HEK293 (cell line): Measurements from ENCODE around the gene PRUNE2.

Source experiments
- CTCF ChIA-PET: fragments of 350-600 bp; formaldehyde crosslinking; extraction: SDS; loops from one replicate; lab custom pipeline; 2021; ENCODE audit warnings: antibody characterized with exemption; lab: Yijun Ruan, JAX
- POLR2A ChIA-PET: fragments of 300-600 bp; formaldehyde crosslinking; extraction: SDS; loops from one replicate; lab custom pipeline; 2020; ENCODE audit warnings: antibody characterized with exemption, inconsistent platforms; lab: Yijun Ruan, JAX
- H3K27ac ChIP-seq: fragments of 200-500 bp; sonication (Bioruptor generic); 2 replicates; pipeline ENCODE4 v1.5.1; 2014; ENCODE audit warnings: low read depth, low read length, control low read depth, inconsistent platforms; ENCODE audit errors: extremely low read depth
- H3K36me3 ChIP-seq, 2 experiments: fragments of 200-500 bp in 1 of 2; sonication (Bioruptor generic) in 1 of 2; 1 replicate in 1 of 2; 2 replicates in 1 of 2; pipeline ENCODE4 v1.5.1; 2014 to 2017; ENCODE audit warnings: inconsistent platforms in 2 of 2, low read length in 2 of 2; ENCODE audit not compliant: control insufficient read depth in 2 of 2, insufficient read depth in 1 of 2
- H3K4me1 ChIP-seq: fragments of 200-500 bp; sonication (Bioruptor generic); 2 replicates; pipeline ENCODE4 v1.5.1; 2014; ENCODE audit warnings: mild to moderate bottlenecking, low read length, inconsistent platforms; ENCODE audit not compliant: control insufficient read depth, insufficient read depth
- H3K4me3 ChIP-seq: 2 replicates; pipeline ENCODE4 v1.5.1; 2011; ENCODE audit warnings: low read depth, mild to moderate bottlenecking, control low read depth, low read length, moderate library complexity
- H3K9me3 ChIP-seq: fragments of 200-500 bp; sonication (Bioruptor generic); 2 replicates; pipeline ENCODE4 v1.5.1; 2014; ENCODE audit warnings: low read depth, low read length, inconsistent platforms; ENCODE audit not compliant: control insufficient read depth, insufficient read depth
- GLI4 ChIP-seq: fragments of 450-650 bp; formaldehyde crosslinking; IDR thresholded peaks from 2 replicates; pipeline ENCODE4 v1.5.1; 2016; ENCODE audit warnings: missing biosample characterization, missing genetic modification characterization
- KLF1 ChIP-seq: fragments of 450-650 bp; formaldehyde crosslinking; IDR thresholded peaks from 2 replicates; pipeline ENCODE4 v1.5.1; 2016; ENCODE audit warnings: missing biosample characterization, missing genetic modification characterization
- KLF9 ChIP-seq: fragments of 450-650 bp; formaldehyde crosslinking; IDR thresholded peaks from 2 replicates; pipeline ENCODE4 v1.5.1; 2016; ENCODE audit warnings: missing biosample characterization, missing genetic modification characterization, low read depth
- MEIS1 ChIP-seq: sonication (generic); formaldehyde crosslinking; IDR thresholded peaks from 2 replicates; pipeline ENCODE4 v1.8.1; 2022; ENCODE audit warnings: missing genetic modification reagents, mild to moderate bottlenecking, borderline replicate concordance
- REST ChIP-seq: fragments of 450-650 bp; formaldehyde crosslinking; IDR thresholded peaks from 2 replicates; pipeline ENCODE4 v1.5.1; 2016; ENCODE audit warnings: missing biosample characterization, missing genetic modification characterization
- ZBTB21 ChIP-seq: fragments of 450-650 bp; formaldehyde crosslinking; IDR thresholded peaks from 2 replicates; pipeline ENCODE4 v1.5.1; 2017; ENCODE audit warnings: missing biosample characterization, missing genetic modification characterization
- ZFP3 ChIP-seq: fragments of 450-650 bp; formaldehyde crosslinking; IDR thresholded peaks from 2 replicates; pipeline ENCODE4 v1.5.1; 2016; ENCODE audit warnings: low read depth, missing biosample characterization, missing genetic modification characterization
- ZNF202 ChIP-seq: fragments of 450-650 bp; formaldehyde crosslinking; IDR thresholded peaks from 2 replicates; pipeline ENCODE4 v1.5.1; 2016; ENCODE audit warnings: missing biosample characterization, missing genetic modification characterization, borderline replicate concordance
- ZNF239 ChIP-seq: fragments of 450-650 bp; formaldehyde crosslinking; IDR thresholded peaks from 2 replicates; pipeline ENCODE4 v1.5.1; 2016; ENCODE audit warnings: missing biosample characterization, missing genetic modification characterization
- ZNF324 ChIP-seq: fragments of 450-650 bp; formaldehyde crosslinking; IDR thresholded peaks from 2 replicates; pipeline ENCODE4 v1.5.1; 2016; ENCODE audit warnings: missing biosample characterization, missing genetic modification characterization
- ZNF423 ChIP-seq: fragments of 450-650 bp; formaldehyde crosslinking; IDR thresholded peaks from 2 replicates; pipeline ENCODE4 v1.5.1; 2016; ENCODE audit warnings: missing biosample characterization, missing genetic modification characterization
- ZNF426 ChIP-seq: fragments of 450-650 bp; formaldehyde crosslinking; IDR thresholded peaks from 2 replicates; pipeline ENCODE4 v1.5.1; 2017; ENCODE audit warnings: missing biosample characterization, missing genetic modification characterization, mild to moderate bottlenecking, inconsistent platforms, moderate library complexity
- ZNF513 ChIP-seq: fragments of 450-650 bp; IDR thresholded peaks from 2 replicates; pipeline ENCODE4 v1.5.1; 2018; ENCODE audit warnings: missing biosample characterization, missing genetic modification characterization
- ZNF529 ChIP-seq: fragments of 450-650 bp; formaldehyde crosslinking; IDR thresholded peaks from 2 replicates; pipeline ENCODE4 v1.5.1; 2017; ENCODE audit warnings: missing genetic modification characterization, missing biosample characterization; ENCODE audit not compliant: insufficient replicate concordance
- ZNF664 ChIP-seq: fragments of 450-650 bp; formaldehyde crosslinking; IDR thresholded peaks from 2 replicates; pipeline ENCODE4 v1.5.1; 2016; ENCODE audit warnings: missing biosample characterization, missing genetic modification characterization
- ZNF777 ChIP-seq: fragments of 450-650 bp; formaldehyde crosslinking; IDR thresholded peaks from 2 replicates; pipeline ENCODE4 v1.5.1; 2017; ENCODE audit warnings: missing biosample characterization, missing genetic modification characterization, borderline replicate concordance
- ZSCAN23 ChIP-seq: fragments of 450-650 bp; formaldehyde crosslinking; IDR thresholded peaks from 2 replicates; pipeline ENCODE4 v1.5.1; 2016; ENCODE audit warnings: missing biosample characterization, missing genetic modification characterization
- TF ChIP-seq, protein P1 (sequence below): fragments of 450-650 bp; formaldehyde crosslinking; IDR thresholded peaks from 2 replicates; pipeline ENCODE4 v1.5.1; 2016; ENCODE audit warnings: missing biosample characterization, missing genetic modification characterization

Gene PRUNE2

DNA sequence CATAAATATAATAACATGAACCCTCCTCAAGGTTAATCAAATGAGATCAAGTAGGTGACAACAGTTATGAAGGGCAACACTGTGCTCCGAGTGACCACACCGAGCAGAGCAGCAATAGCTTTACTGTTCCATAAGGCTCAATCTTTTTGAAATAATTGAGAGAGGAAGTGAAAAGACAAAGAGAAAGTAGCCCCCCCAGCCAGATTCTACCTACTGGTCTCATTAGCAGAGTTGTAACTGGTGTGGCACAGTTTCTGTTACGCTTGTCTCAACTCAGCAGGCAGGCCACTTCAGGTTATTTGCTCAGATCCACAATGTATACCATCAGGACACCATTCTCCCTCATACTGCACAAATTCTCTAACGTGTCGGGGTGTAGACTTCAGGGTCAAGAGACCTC, 14.0 kb downstream of the PRUNE2 start:
- ChIA-PET POLR2A (no interaction called here), CTCF (no interaction called here)
- Histone ChIP-seq H3K4me1 (no peaks in the 10 kb centered on the region), H3K4me3 (no peak overlapping the region), H3K27ac (no peak overlapping the region), H3K9me3 (no peaks in the 10 kb centered on the region), H3K36me3 (no peaks in the 10 kb centered on the region)
- TF ChIP-seq ZNF239: no peak
- TF ChIP-seq, protein P1, sequence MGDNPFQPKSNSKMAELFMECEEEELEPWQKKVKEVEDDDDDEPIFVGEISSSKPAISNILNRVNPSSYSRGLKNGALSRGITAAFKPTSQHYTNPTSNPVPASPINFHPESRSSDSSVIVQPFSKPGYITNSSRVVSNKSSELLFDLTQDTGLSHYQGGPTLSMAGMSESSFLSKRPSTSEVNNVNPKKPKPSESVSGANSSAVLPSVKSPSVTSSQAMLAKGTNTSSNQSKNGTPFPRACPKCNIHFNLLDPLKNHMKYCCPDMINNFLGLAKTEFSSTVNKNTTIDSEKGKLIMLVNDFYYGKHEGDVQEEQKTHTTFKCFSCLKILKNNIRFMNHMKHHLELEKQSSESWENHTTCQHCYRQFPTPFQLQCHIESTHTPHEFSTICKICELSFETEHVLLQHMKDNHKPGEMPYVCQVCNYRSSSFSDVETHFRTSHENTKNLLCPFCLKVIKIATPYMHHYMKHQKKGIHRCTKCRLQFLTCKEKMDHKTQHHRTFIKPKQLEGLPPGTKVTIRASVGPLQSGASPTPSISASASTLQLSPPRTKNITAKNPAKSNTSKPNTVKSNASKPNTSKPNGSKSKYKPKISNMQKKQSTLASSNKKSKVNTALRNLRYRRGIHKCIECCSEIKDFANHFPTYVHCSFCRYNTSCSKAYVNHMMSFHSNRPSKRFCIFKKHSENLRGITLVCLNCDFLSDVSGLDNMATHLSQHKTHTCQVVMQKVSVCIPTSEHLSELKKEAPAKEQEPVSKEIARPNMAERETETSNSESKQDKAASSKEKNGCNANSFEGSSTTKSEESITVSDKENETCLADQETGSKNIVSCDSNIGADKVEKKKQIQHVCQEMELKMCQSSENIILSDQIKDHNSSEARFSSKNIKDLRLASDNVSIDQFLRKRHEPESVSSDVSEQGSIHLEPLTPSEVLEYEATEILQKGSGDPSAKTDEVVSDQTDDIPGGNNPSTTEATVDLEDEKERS (tag by site-specific recombination): no peak
- TF ChIP-seq MEIS1: no peak
- TF ChIP-seq REST (tag by site-specific recombination): no peak
- no peak for TF ChIP-seq ZNF324 (tag by site-specific recombination)

DNA sequence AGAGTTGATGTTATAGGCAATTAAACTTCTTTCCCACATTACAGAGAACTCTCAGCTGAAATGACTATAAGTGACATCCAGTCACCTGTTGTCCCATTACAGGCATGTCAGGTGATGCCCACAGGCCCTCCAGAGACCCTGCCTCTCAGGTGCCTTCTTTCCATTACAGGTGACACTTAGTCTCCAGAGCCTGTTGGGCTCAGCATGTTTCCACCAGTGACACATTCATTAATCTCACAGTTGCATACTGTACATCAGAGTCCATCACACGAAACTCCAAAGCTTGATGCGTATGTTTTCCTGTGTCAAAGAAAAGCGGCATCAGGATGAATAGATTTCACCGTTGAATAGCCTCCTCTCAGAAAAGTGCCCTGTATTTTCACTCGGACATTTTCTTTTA, 14.6 kb downstream of the PRUNE2 start:
- POLR2A ChIA-PET: no interaction called here
- TF ChIP-seq ZNF426 (tag by site-specific recombination) (no peak), ZNF777 (tag by site-specific recombination) (no peak), ZFP3 (tag by site-specific recombination) (no peak), ZNF664 (tag by site-specific recombination) (no peak), ZNF529 (no peak), ZNF202 (tag by site-specific recombination) (no peak), ZNF423 (no peak), ZBTB21 (no peak), KLF1 (tag by site-specific recombination) (no peak), KLF9 (tag by site-specific recombination) (no peak), ZSCAN23 (no peak), ZNF513 (tag by site-specific recombination) (no peak), GLI4 (tag by site-specific recombination) (no peak)
- TF ChIP-seq, all 188 proteins: peak for 0
- CTCF ChIA-PET: no interaction called here
- H3K9me3 ChIP-seq: no peaks in the 10 kb centered on the region
- H3K4me3 ChIP-seq: no peak overlapping the region
- H3K4me1 ChIP-seq: no peaks in the 10 kb centered on the region
- no peaks in the 10 kb centered on the region for H3K36me3 ChIP-seq
- no peak overlapping the region for H3K27ac ChIP-seq
